ENCODE data around the gene SH2D7.
A peak's percentile ranks its signal among the peaks of the same experiment; 100 is the strongest.

SH2D7 gene

DNA sequence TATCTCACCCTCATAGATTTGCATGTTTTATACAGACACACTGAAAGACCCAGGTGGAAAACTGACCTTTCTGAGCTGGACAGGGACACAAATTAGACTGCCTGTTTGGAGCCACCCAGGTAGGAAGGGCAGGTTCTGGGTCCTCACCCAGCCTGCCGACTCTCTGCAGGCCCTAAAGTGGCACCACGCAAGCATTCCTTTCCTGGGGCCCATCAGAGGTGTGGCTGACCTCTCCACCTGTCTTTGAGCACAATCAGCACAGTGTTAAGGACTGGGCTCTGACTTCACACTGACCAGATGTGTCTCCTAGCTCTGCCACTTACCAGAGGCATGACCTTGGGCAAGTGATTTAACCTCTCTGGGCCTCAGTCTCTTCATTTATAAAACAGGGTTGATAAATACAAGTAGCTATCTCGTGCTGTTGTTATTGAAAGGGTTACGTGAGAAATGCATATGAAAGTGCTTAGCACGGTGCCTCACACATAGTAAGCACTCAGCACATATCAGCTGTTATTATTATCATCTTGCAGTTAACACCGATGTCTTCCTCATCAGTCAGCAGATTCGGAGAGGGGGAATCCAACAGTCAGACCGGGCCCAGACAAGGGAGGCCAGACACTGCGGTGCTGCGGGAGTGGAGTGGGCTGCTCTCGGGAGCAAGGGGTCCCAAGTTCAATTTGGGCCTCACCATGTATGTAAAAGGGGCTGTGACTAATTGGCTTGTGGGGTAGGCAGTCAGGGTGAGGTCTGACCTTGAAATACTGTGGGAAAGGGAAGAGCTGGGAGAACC, 12.9 kb upstream of the SH2D7 start:
- no peak for DNase-seq

DNA sequence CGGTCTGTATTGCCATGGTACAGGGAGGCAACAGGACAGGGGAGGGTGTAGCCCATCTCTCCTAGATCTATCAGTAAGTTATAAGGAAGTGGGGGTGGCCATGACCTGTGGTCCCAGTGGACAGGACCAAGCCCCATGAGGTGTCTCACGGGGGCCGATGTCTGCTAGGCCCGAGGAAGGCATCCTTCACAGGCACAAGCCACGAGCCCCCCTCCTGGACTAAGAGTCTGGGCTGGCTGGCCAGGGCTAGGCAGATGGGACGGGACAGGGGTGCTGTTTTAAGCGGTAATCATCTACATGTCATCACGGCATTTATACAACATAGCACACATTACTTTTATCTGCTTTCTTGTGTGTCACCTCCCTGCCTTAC, 12.3 kb upstream of the SH2D7 start:
- DNase-seq, result no peak

GRCh38 chr15:78082106-78082742, 10.1 kb upstream of the SH2D7 start:
- no peak for DNase-seq

DNA sequence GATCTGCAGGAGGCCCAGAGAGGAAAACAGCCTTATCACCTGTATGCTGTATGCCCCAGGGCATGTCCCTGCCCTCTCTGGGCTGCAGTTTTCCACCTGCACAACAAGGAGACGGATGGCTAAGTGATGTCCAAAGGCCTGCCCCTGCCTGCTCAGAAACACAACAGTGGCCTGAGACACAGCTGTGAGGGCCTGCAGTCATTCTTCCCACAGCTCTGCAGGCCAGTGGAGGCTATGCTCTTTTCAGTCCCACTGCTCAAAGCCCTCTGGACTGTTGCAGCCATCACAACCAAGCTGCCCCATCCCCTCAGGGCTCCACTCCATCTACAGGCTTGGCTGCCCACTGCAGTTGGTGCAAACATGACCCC, 9.6 kb upstream of the SH2D7 start:
- DNase-seq, result no peak

DNA sequence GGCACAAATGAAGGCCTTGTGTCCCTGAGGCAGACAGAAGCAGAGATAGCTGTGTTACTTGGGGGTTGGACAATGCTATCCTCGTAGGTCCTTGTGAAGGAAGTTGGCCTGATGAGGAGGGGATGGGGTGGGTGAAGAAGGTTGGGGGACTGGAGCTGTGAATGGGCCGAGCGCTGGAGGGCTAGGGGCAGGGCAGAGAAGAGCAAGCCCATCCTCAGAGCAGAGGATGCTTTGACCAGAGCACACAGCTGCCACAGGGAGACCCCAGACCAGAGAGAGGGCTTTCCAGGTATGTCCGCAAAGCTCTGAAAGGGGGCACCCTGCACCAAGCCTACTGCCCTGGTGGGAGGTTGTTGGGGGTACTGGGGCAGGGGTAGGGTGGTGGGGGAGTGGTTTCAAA, 9.2 kb upstream of the SH2D7 start:
- no peak for DNase-seq

DNA sequence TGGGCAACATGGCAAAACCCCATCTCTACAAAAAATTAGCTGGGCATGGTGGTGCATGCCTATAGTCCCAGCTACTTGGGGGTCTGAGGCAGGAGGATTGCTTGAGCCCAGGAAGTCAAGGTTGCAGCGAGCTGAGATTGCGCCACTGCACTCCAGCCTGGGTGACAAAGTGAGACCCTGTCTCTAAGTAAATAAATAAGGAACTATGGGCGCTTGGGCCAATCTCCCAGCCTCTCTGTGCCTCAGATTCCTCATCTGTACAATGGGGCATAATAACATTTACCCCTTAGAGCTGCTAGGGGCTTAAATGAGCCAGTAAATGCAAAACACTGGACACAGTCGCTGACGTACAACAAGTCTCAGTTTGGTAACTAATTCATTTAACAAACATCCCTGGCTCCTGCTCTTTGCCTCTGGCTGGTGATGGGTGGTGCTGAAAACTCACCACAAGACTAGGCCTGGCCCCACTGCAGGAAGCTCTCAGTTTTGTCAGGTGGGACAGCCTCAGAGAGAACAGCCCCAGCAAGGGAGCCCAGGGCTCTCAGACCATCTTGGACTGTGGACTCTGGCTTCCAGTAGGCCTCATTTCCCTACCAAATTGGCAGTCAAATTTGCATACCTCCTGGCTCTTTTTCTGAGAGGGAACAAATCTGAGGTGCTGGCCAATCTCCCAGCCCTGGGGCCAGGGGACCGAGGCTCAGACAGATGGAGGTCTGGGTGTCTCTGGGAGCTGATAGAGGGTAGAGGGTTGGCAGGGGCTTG, 8.5 kb upstream of the SH2D7 start:
- no peak for DNase-seq

GRCh38 chr15:78084449-78084750, 8.0 kb upstream of the SH2D7 start:
- DNase-seq, result no peak

- no peak for DNase-seq
Observed at GRCh38 chr15:78085928-78086327, 6.4 kb upstream of the SH2D7 start.

GRCh38 chr15:78087951-78088772, 4.2 kb upstream of the SH2D7 start:
- no peak for DNase-seq

DNA sequence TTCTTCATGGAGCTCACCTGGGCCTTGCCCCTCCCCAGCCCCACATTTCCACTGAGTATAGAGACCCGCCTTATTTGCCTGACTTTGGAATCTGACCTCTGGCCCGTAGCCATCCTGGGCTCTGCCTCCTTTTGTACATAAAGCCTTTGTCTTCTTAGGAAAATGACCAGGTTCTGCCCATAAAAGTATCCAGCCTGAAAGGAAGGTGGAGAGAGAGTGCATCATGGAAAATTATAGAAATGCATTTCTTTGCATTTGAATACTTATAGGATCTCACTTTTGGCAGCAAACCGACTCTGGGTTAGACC, 3.6 kb upstream of the SH2D7 start:
- no peak for DNase-seq

DNA sequence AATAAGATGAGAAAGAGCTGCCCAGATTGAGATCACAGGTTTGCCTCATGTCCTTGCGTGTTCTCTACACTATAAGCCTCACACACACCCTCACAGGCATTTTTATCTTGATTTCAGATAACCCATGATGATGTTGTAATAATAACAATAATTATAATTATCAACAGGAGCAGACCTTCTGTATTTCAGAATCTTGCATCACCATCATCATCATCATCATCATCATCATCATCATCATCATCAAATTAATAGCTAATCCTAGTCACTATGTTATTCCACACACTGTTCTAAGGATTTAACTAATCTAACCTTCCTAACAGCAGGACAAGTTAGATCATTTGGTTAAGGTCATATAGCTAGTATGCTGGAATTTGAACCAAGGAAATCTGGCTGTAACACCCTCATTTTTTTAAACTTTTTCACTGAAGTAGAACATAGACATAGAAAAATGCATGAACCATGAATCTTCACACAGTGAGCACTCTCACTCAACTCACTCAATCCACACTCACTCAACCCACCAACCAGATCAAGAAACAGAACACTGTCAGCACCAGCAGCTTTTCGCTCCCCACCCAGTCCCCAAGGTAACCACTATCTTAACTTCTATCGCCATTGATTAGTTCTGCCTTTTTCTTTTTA, 1.8 kb upstream of the SH2D7 start:
- no peak for DNase-seq

DNA sequence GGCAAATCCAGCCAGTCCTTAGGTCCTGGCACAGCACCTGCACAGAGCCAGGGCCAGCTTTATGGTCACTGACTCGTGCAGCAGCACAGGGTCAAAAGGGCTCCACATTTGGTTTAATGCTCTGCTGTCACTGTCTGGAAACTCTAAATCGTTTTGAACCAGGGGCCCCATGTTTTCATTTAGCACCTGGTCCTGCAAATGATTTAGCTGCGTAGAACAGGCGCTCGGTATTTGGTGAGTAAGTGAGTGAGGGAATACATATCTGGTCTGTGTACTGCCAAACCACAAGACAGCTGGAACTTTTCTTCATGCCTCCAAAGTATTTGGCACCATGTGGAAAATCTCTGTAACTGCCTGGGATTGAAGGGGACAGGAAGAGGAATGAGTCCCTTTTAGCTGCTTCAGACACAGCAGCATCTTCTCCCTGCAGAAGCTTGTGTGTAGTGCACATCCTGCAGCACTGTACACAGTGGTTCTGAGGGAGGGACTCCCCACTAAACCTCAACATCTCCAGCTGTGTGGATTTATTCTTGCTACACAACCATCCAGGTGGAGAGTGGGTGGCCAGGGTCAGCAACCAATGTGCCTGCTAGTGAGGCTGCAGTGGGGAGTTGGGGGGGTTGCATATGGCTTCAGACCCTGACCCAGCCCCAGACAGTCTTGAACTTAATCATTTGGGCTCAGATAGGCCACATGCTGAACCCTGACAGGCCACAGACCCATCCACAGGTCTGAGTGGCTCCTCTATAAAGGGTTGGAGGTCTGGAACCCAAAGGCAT, 1.1 kb downstream of the SH2D7 start:
- DNase-seq, result no peak

- no peak for DNase-seq
Observed at GRCh38 chr15:78097667-78098066, 5.3 kb downstream of the SH2D7 start.

DNA sequence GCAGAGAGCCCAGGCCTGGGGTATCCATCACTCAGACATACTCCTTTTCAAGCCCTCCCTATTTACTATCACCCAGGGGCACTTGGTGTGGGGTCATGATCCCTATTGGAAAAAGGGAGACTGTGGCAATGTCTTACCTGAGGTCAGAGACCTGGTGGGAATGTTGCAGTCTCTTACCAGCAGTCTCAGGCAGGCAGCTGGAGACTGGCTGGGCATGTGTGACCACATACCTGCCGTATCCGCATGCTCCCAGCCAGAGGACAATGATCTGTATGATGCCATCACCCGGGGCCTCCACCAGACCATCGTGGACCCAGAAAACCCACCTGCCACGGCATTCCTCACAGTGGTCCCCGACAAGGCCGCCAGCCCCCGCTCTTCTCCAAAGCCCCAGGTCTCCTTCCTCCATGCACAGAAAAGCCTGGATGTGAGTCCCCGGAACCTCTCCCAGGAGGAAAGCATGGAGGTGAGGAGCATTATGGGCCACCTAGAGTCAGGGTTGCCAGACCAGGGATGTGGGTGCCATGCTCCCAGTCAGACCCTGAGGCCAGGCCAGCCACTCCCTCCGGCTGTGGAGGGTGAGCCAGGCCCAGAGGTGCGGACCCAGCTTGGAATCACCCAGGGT, 5.9 kb downstream of the SH2D7 start:
- no peak for DNase-seq

- no peak for DNase-seq
Observed at GRCh38 chr15:78100886-78101285, 8.5 kb downstream of the SH2D7 start.

- DNase-seq, result no peak
Observed at GRCh38 chr15:78101423-78102105, 9.2 kb downstream of the SH2D7 start.

GRCh38 chr15:78102211-78102610, 9.8 kb downstream of the SH2D7 start:
- DNase-seq, result no peak

DNA sequence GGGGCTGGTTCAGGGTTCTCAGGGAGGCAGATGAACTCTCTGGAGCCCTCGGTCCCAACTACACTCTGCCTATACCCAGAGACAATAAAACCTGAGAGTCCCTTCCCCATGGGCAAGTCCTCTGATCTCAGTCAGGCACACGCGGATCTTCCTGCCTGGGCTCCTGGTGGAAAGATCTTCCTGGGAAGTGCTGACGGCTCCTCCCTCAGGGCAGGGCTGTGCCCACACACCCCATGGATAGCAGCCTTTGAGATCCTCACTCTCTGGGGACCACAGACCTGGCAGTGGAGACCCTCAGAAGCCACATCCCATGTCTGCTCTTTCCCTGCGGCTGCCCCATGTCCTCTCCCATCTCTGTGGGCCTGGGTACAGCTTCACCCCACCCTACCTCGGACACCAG, 10.4 kb downstream of the SH2D7 start:
- no peak for DNase-seq

- DNase-seq, result peak; percentile 14
Observed at GRCh38 chr15:78103406-78104118, 11.2 kb downstream of the SH2D7 start.

DNA sequence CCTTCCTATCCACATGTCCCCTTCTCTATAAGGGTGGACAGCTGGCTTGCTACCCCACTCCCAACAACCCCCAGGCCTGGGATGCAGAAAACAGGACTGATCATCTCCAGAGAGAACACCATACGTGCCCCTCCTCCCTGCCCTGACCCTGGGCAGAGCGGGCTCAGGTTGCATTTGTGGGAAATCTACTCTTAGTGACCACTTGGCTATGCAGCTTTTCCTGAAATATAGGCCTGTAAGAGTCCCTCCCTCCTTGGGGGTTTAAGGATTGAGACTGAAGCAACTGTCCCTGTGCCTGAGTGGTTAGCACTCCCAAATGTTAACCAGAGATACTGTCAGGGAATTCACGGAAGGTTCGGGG, 11.7 kb downstream of the SH2D7 start:
- DNase-seq, result no peak
